GM10248 (cell line): ENCODE data around the gene HOXA13.

Experiments used
- CTCF ChIA-PET: fragments of 300-600 bp; sonication (Branson Sonifier 250); formaldehyde crosslinking; extraction: SDS; loops from one replicate; lab custom pipeline; 2021; ENCODE audit warnings: antibody characterized with exemption; lab: Yijun Ruan, JAX
- POLR2A ChIA-PET: fragments of 350-650 bp; sonication (Branson Sonifier 250); formaldehyde crosslinking; extraction: SDS; loops from one replicate; lab custom pipeline; 2020; ENCODE audit warnings: antibody characterized with exemption; lab: Yijun Ruan, JAX
- DNase-seq: peaks from one replicate; pipeline ENCODE4 v3.0.0; 2012; ENCODE audit errors: extremely low spot score
- TF ChIP-seq, protein P1 (sequence below): IDR thresholded peaks from 2 replicates; pipeline ENCODE4 v1.5.1; 2012; ENCODE audit warnings: mild to moderate bottlenecking, low read depth; ENCODE audit errors: extremely low read depth, missing control alignments, control extremely low read depth

Gene HOXA13

DNA sequence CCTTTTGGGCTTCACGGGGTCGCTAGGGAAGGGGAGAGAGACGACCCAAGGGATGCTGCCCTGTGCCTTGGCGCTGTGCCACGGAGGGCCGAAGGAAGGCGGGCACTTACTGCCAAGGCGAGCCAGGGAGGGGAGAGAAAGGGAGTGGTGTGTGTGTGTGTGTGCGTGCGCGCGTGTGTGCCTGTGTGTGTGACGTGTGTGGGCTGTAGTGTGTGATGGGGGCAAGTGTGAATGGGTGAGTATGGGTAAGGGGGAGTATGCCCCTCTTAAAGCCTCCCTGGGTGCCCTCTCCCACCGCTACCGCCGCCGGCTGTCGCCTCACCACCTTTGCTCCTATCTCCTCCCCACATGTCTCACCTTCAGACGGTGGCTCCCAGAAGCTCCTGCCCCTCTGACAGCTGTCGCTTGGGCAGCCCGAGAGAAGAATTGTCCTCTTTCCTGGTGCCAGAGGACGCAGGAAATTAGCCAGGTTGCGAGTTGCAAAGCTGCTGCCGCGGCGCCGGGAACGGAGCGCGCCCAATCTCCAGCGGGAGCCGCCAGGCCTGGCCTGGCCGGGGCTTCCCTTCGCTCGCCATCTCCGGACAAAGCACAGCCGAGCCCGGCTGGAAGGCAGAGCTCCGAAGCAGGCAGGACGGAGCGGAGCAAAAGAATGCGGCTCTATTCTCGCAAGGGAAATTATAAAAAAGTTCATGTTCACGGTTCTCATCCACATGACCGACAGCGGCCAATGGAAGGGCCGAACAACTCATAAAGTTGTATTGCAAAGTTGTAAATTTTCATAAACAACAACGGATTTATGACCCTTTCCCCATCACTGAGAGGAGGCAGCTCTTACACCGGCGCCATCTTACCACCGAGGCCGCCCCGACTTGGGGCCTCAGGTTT is 47.7 kb downstream of the HOXA13 start, which contains the start of gene HOXA3:
Gene HOXA3, minus strand, starts transcription at position 653 of the 885 bp plus-strand sequence. CDS start 41,943 bp downstream, outside the sequence.
- ChIA-PET CTCF (interaction anchor here (0.8 to 5.8 kb wide), 3 partner anchors 10 to 494 kb away, joined by 3 to 59 read pairs (median 3); no protein-coding TSS in a partner anchor), POLR2A (no interaction called here)
- DNase-seq = no peak
- TF ChIP-seq, protein P1, sequence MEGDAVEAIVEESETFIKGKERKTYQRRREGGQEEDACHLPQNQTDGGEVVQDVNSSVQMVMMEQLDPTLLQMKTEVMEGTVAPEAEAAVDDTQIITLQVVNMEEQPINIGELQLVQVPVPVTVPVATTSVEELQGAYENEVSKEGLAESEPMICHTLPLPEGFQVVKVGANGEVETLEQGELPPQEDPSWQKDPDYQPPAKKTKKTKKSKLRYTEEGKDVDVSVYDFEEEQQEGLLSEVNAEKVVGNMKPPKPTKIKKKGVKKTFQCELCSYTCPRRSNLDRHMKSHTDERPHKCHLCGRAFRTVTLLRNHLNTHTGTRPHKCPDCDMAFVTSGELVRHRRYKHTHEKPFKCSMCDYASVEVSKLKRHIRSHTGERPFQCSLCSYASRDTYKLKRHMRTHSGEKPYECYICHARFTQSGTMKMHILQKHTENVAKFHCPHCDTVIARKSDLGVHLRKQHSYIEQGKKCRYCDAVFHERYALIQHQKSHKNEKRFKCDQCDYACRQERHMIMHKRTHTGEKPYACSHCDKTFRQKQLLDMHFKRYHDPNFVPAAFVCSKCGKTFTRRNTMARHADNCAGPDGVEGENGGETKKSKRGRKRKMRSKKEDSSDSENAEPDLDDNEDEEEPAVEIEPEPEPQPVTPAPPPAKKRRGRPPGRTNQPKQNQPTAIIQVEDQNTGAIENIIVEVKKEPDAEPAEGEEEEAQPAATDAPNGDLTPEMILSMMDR = no peak

DNA sequence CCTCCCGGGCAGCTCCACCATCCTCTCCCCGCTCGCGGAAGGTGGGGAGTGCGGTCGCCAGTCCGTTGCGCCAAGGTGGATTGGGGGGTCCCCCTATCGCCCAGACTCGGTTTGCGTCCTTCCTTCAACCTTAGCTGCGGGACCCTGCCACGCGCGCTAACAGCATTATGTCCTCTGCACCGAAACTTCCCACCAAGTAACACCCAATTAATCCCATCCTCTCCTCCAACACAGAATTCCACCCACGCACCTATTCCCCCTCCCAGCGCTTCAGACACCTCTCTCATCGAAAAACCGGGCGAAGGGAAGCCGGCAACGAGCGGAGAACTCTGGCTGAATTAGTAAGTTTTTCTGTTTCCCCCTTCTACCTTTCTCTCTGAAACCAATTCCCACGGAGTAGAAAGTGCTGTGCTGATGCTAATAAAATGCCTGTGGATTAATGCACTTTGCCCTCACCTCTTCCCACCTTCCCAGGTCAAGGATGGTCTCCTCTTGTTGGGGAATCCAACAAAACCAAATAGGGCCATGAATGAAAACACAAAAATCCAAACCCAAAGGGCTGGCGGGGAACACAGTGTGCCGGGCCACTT is 48.5 kb downstream of the HOXA13 start:
- ChIA-PET POLR2A (no interaction called here), CTCF (interaction anchor here (0.9 to 5.8 kb wide), 11 partner anchors 8 to 1255 kb away, joined by 3 to 59 read pairs (median 4); no protein-coding TSS in a partner anchor)
- TF ChIP-seq, protein P1 = peak; percentile 5
- DNase-seq = no peak

DNA sequence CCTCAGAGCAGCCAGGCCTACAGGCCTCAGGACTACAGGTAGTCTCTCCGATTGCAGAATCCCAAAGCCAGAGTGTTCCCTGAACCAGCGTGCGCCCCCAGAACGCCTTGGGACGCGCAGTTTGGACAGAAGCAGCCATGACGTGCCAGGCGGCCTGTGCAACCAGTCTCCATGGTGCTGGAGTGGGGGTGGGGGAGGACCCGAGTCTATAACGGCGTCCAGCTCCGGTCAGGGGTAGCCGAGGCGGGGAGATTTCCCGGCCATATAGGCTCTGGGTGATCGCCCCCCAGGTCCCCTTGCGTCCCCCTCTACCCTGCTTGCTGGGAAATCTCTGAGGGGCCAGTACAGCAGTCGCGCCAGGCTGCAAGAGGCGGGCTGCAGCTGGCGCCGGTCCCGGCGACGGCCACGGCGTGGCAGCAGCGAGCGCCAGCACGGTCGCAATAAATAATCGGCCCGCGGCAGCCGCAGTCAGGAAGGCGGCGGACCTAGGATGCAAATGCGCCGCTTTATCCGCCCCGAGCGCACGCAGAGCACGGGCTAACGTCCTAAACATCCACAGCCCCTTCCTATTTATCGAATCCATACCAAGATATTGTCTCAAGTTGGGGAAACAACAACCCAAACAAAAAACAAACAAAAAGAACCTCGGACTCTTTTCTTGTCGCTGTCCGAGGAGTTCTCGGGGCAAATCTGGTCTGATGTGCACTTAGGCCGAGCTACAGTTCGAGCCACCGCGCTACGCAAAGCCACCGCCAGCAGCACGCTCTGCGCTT is 49.1 kb downstream of the HOXA13 start:
- peak; percentile 87 for DNase-seq
- TF ChIP-seq, protein P1 = peak; percentile 93
- POLR2A ChIA-PET = no interaction called here
- CTCF ChIA-PET = interaction anchor here (0.7 to 5.8 kb wide), 18 partner anchors 9 to 1256 kb away, joined by 3 to 59 read pairs (median 4); partner anchors contain the start of gene HOXA4

DNA sequence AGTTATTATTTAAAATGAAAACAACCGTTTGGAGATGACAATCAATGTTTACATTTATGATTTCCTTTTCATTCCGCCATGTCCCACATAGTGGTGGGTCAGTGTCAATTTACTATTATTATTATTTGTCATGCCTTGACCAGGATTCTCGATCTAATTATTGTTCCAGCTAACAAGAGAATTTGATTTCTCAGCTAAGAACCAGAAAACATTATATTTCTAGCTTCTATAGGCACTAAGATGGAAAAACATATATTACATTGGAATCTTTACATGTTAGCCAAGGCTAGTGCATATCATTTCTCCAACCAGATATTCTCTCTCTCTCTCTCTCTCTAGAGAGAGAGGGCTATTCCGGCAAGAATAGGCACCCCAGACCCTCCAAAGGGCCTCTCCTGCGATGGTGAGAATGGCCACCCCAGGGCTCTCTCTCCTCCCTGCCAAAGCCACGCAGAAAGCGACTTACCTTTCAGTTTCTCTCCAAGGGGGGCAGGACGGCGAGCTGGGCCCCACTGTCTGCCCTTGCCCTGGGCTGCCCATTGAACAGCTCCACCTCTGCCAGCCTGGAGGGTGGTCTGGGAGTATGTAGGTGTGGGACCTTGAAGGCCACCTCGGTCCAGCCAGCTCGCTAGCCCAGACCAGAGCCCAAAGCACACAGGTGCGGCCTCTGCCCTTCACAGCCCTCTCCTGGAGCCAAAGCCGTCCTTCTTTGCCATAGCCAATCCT is 49.9 kb downstream of the HOXA13 start:
- TF ChIP-seq, protein P1 = no peak
- POLR2A ChIA-PET = no interaction called here
- CTCF ChIA-PET = interaction anchor here (0.7 to 5.8 kb wide), 20 partner anchors 9 to 1255 kb away, joined by 3 to 59 read pairs (median 4); partner anchors contain the start of gene HOXA4
- no peak for DNase-seq

DNA sequence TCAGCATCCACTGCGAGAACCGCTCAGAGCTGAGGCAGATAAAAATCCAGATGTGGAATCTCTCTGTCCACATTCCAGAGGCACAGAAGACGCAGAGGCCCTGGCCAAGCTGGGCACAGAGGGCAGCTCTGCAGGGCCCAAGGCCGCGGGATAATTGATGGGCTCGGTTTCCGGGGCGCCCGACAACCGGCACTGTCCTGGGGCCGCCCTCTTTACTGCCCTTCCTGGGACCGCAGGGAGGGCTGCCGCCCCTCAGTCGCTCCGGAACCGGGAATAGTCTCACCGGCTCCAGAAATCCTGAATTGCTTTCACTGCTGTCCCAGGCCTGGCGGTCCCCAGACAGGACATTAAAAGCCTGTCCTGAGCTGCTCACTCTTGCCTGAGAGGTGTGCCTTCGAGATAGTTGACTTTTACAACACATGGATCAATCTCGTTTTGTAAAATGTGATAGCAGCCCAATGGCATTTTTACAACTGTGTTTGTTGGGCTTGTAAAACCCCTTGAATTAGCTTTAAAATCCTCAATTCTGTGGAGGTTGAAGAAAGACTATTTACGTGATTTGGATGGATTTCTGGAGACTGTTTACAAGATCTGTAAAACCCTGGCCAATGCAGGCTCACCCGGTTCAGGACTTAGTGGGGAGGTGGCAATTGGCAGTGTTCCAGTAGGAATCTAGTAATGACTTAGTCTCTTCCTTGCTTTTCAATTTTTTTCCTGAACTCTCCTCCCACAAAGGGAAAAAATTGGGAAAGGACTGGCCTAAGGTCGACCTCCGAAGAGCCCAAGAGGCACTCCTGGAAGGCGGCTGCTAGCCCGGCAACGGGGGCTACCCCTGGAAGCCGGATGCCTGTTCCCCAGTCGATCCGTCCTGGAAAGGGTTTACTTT is 50.9 kb downstream of the HOXA13 start:
- ChIA-PET POLR2A (no interaction called here), CTCF (interaction anchor here (0.9 to 5.8 kb wide), 13 partner anchors 10 to 1254 kb away, joined by 3 to 59 read pairs (median 6); no protein-coding TSS in a partner anchor)
- TF ChIP-seq, protein P1 = no peak
- DNase-seq = no peak
